Smooth muscle cell (in vitro differentiated cells): Measurements from ENCODE around the gene LRMDA. TPM values are rescaled to one million over a fixed set of nuclear protein-coding genes. Genes with fewer than 3 reads are reported as not detected.

Experiments
- DNase-seq: peaks from one replicate; lab custom pipeline; 2025; ENCODE audit not compliant: unreplicated experiment; lab: John Stamatoyannopoulos, UW
- H2AFZ ChIP-seq: fragments of 200-600 bp; sonication (generic); 2 replicates; pipeline ENCODE4 v1.6.0; 2016; ENCODE audit warnings: antibody characterized with exemption, low read depth, mild to moderate bottlenecking
- H3F3A ChIP-seq: fragments of 200-600 bp; sonication (generic); 2 replicates; pipeline ENCODE4 v1.6.0; 2017; ENCODE audit warnings: antibody characterized with exemption, low read depth
- H3K27ac ChIP-seq: fragments of 200-600 bp; sonication (generic); 2 replicates; pipeline ENCODE4 v1.5.1; 2016; ENCODE audit warnings: low read depth, mild to moderate bottlenecking
- H3K27me3 ChIP-seq: fragments of 200-600 bp; sonication (generic); 2 replicates; pipeline ENCODE4 v1.6.1; 2016; ENCODE audit warnings: low read depth, mild to moderate bottlenecking
- H3K36me3 ChIP-seq: fragments of 200-600 bp; sonication (generic); 2 replicates; pipeline ENCODE4 v1.5.1; 2016; ENCODE audit warnings: low read depth
- H3K4me1 ChIP-seq: fragments of 200-600 bp; sonication (generic); 2 replicates; pipeline ENCODE4 v1.5.1; 2016; ENCODE audit warnings: low read depth
- H3K4me2 ChIP-seq: fragments of 200-600 bp; sonication (generic); 2 replicates; pipeline ENCODE4 v1.6.0; 2016; ENCODE audit warnings: mild to moderate bottlenecking
- H3K4me3 ChIP-seq: fragments of 200-600 bp; sonication (generic); 2 replicates; pipeline ENCODE4 v1.5.1; 2016; ENCODE audit warnings: mild to moderate bottlenecking
- H3K79me2 ChIP-seq: fragments of 200-600 bp; sonication (generic); 2 replicates; pipeline ENCODE4 v1.6.0; 2016; ENCODE audit warnings: low read depth, mild to moderate bottlenecking
- H3K9ac ChIP-seq: fragments of 200-600 bp; sonication (generic); 2 replicates; pipeline ENCODE4 v1.6.0; 2016; ENCODE audit warnings: low read depth
- H3K9me3 ChIP-seq: fragments of 200-600 bp; sonication (generic); replicated peaks from 2 replicates; pipeline ENCODE4 v1.5.1; 2016; ENCODE audit warnings: low read depth
- H4K20me1 ChIP-seq: fragments of 200-600 bp; sonication (generic); 2 replicates; pipeline ENCODE4 v1.6.0; 2016; ENCODE audit warnings: low read depth
- WGBS: methylation state at CpG from one replicate; pipeline ENCODE4 v1.1.7; 2016; ENCODE audit warnings: low lambda C conversion rate; 5-methylcytosine and 5-hydroxymethylcytosine counted together
- polyA plus RNA-seq: library from polyadenylated mRNA; unstranded; fragments of >200 nt; fragmentation: Nextera tagmentation; extraction: Ambion mirVana; gene quantifications from 2 replicates; pipeline ENCODE4 v1.2.1, GENCODE V29; 2016
- total RNA-seq: library from RNA; depleted of rRNA; stranded (reverse); fragments of >200 nt; gene quantifications from 2 replicates; pipeline ENCODE4 v1.2.3, GENCODE V29; 2014
- TF ChIP-seq, protein P1 (sequence below): fragments of 200-600 bp; sonication (generic); IDR thresholded peaks from 2 replicates; pipeline ENCODE4 v1.5.1; 2017; ENCODE audit warnings: borderline replicate concordance, mild to moderate bottlenecking, antibody characterized with exemption; ENCODE audit not compliant: insufficient read depth, poor library complexity, severe bottlenecking

LRMDA gene
- total and polyA plus RNA-seq, 2 experiments from 2014 or later: 1.5 to 1.6 TPM

DNA sequence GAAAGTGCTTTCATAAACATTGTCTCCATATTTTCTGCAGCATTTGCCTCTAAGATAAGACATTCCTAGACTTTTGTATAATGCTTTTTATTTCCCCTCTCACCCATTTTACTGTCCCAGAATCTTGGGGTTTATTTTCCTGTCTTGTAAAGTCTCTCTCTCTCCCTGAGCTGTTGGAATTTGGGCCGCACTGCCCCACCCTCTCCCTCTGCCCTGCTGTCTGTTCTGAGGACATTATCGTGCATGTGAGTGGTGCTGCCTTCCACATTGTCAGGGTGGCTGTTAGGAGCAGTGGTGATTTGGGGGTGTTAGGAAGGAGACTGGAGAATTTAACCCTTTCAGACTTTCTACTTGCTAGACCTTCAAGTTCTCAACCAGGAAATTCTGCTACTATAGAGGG is 16.7 kb downstream of the LRMDA start:
- TF ChIP-seq, protein P1, sequence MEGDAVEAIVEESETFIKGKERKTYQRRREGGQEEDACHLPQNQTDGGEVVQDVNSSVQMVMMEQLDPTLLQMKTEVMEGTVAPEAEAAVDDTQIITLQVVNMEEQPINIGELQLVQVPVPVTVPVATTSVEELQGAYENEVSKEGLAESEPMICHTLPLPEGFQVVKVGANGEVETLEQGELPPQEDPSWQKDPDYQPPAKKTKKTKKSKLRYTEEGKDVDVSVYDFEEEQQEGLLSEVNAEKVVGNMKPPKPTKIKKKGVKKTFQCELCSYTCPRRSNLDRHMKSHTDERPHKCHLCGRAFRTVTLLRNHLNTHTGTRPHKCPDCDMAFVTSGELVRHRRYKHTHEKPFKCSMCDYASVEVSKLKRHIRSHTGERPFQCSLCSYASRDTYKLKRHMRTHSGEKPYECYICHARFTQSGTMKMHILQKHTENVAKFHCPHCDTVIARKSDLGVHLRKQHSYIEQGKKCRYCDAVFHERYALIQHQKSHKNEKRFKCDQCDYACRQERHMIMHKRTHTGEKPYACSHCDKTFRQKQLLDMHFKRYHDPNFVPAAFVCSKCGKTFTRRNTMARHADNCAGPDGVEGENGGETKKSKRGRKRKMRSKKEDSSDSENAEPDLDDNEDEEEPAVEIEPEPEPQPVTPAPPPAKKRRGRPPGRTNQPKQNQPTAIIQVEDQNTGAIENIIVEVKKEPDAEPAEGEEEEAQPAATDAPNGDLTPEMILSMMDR: no peak
- Histone ChIP-seq H3K4me1 (peaks cover 25% of the 10 kb centered on the region), H4K20me1 (no peaks in the 10 kb centered on the region), H3K27ac (no peak overlapping the region), H3K9ac (no peak overlapping the region), H3K36me3 (peaks cover 4% of the 10 kb centered on the region), H3K4me3 (no peak overlapping the region), H3K9me3 (no peaks in the 10 kb centered on the region), H3K79me2 (no peaks in the 10 kb centered on the region), H3K27me3 (peaks cover 35% of the 10 kb centered on the region), H2AFZ (no peak overlapping the region), H3F3A (no peaks in the 10 kb centered on the region), H3K4me2 (no peak overlapping the region)
- WGBS: 51% methylated on average over 2 of the region's 2 CpGs
- no peak for DNase-seq

DNA sequence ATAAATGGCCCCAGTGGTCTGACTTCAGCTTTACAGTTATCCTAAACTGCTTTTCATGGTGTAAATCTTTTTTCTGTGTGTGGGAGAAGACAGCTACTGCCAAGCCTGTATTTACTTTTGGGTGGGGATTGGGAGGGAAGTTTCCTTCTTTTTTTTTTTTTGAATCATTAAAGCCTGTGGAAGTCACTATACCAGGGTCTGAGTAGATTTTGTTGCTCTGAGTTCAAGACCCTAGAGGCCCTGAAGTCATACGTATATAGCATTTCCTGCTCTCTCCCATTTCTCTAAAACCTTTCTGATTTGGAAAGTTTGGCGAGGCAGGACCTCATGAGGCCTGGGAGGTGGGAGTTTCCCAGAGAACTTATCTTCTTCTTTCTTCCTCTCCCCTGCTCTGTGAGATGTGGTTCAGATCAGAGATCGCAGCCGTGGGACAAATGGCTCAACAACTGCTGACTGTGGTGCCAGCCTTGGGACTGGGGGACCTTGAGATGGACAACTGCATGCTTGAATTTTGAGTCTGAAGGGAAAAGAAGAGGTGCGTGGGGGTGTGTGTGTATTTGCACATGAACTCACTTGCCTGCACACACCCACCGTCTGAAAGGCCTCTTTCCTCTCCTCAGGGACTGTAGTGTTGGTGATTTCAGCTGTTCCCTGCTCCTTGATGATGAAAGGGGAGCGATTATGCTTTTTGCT is 18.1 kb downstream of the LRMDA start:
- H3F3A ChIP-seq: no peaks in the 10 kb centered on the region
- no peaks in the 10 kb centered on the region for H3K9me3 ChIP-seq
- H3K27ac ChIP-seq: no peak overlapping the region
- no peaks in the 10 kb centered on the region for H4K20me1 ChIP-seq
- H3K36me3 ChIP-seq: peaks cover 4% of the 10 kb centered on the region
- TF ChIP-seq, protein P1: no peak
- H3K4me1 ChIP-seq: peaks cover 25% of the 10 kb centered on the region
- no peak for DNase-seq
- no peaks in the 10 kb centered on the region for H3K79me2 ChIP-seq
- H3K4me3 ChIP-seq: no peak overlapping the region
- H3K4me2 ChIP-seq: no peak overlapping the region
- no peak overlapping the region for H2AFZ ChIP-seq
- 47% methylated on average over 7 of the region's 7 CpGs for WGBS
- peaks cover 40% of the 10 kb centered on the region for H3K27me3 ChIP-seq
- no peak overlapping the region for H3K9ac ChIP-seq

GRCh38 chr10:75450075-75450445 is 18.6 kb downstream of the LRMDA start:
- Histone ChIP-seq H3K9ac (no peak overlapping the region), H2AFZ (no peak overlapping the region), H3K79me2 (no peaks in the 10 kb centered on the region), H4K20me1 (no peaks in the 10 kb centered on the region), H3K9me3 (no peaks in the 10 kb centered on the region), H3K4me3 (no peak overlapping the region), H3F3A (no peaks in the 10 kb centered on the region), H3K4me2 (no peak overlapping the region), H3K36me3 (peaks cover 4% of the 10 kb centered on the region), H3K4me1 (peaks cover 25% of the 10 kb centered on the region), H3K27ac (no peak overlapping the region), H3K27me3 (peaks cover 40% of the 10 kb centered on the region)
- DNase-seq: no peak
- TF ChIP-seq, protein P1: no peak
- WGBS: 43% methylated on average over 4 of the region's 4 CpGs
